ENCODE results near the gene TPRN.

TPRN gene

GRCh38 chr9:137173796-137174664, 26.5 kb downstream of the TPRN start:
- DNase-seq (ENCODE audit: low spot score) = no peak

- no peak for DNase-seq (ENCODE audit: low spot score)
Observed at GRCh38 chr9:137172901-137173795, 27.4 kb downstream of the TPRN start.

- no peak for DNase-seq (ENCODE audit: low spot score)
Observed at GRCh38 chr9:137171149-137171900, 29.2 kb downstream of the TPRN start.

GRCh38 chr9:137170486-137171148, 29.9 kb downstream of the TPRN start:
- no peak for DNase-seq (ENCODE audit: low spot score)

GRCh38 chr9:137169896-137170358, 30.6 kb downstream of the TPRN start, which contains the start of gene LRRC26:
TSS of gene LRRC26 (minus strand) at chr9:137170051. CDS start at chr9:137169943, 108 bp downstream.
- no peak for DNase-seq (ENCODE audit: low spot score)

GRCh38 chr9:137168904-137169856, 31.4 kb downstream of the TPRN start:
- peak; percentile 89 for DNase-seq (ENCODE audit: low spot score)

GRCh38 chr9:137168573-137168903, 32.0 kb downstream of the TPRN start:
- DNase-seq (ENCODE audit: low spot score) = no peak

- DNase-seq (ENCODE audit: low spot score) = peak; percentile 85
Observed at GRCh38 chr9:137167747-137168572, 32.6 kb downstream of the TPRN start.

- no peak for DNase-seq (ENCODE audit: low spot score)
Observed at GRCh38 chr9:137167277-137167746, 33.2 kb downstream of the TPRN start.

GRCh38 chr9:137166380-137167229, 33.9 kb downstream of the TPRN start:
- DNase-seq (ENCODE audit: low spot score) = no peak

- DNase-seq (ENCODE audit: low spot score) = no peak
Observed at GRCh38 chr9:137165250-137165836, 35.2 kb downstream of the TPRN start.

GRCh38 chr9:137164370-137165249, 35.9 kb downstream of the TPRN start:
- DNase-seq (ENCODE audit: low spot score) = no peak

- DNase-seq (ENCODE audit: low spot score) = no peak
Observed at GRCh38 chr9:137163805-137164204, 36.7 kb downstream of the TPRN start.

GRCh38 chr9:137163365-137163715, 37.2 kb downstream of the TPRN start:
- no peak for DNase-seq (ENCODE audit: low spot score)

- peak; percentile 91 for DNase-seq (ENCODE audit: low spot score)
Observed at GRCh38 chr9:137162505-137163364, 37.8 kb downstream of the TPRN start.
